ENCODE data around the gene GJA10. TPM values are rescaled to one million over a fixed set of nuclear protein-coding genes. Genes with fewer than 3 reads are reported as not detected.

The GJA10 gene
- total RNA-seq, 3 donors from 2014 or later (not counting 1 experiment from before 2014, with no cell fraction given), result not detected

DNA sequence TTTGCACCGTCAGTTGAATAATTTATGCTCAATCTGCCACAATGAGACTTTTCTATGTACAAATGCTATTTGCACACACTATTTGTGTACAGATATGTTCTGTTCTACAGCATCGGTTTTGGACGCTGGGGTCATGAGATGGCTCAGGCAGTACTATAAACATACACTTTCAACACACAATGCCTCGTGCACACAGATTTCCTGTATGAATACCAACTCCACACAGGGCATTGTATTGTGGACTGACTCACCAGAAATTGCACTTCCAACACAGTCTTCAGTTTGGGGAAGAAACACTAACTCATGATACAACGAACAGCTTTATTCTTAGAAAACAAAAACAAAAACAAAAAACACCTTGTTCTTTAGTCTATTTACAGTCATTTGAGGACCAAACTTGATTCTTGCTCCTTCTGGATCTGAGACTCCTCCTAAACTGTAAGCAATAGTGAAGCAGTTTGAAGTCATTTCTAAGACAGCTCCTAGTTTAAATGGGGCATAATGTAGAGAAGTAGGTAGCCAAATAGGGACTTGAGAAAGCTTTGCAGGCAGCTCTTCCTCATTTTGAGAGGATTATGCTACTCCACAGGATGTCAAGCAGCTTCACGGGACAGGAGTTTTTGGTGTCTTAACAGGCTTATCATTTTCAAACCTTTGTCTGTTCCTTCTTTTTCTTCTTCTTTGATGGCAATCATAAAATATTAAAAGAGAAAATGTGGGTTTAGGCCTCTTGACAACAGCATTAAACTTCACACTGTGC lies 33.7 kb downstream of the GJA10 start:
- Mint-ChIP-seq H3K27ac (no peak overlapping the region), H3K36me3 (no peaks in the 10 kb centered on the region), H3K9me3 (no peaks in the 10 kb centered on the region), H3K27me3 (ENCODE audit: low read depth in 2 of 2) (no peaks in the 10 kb centered on the region), H3K4me1 (peaks cover 24 to 25% of the 10 kb centered on the region in 2 donors), H3K4me3 (no peak overlapping the region)
- ATAC-seq (peak in 1 of 3 donors; percentile 29), DNase-seq (no peak)
- intact Hi-C loops (cut with micrococcal nuclease), result no loop called here
- WGBS (ENCODE audit: insufficient coverage), result 69% methylated on average over 6 of the region's 6 CpGs
- TF ChIP-seq, protein P1, sequence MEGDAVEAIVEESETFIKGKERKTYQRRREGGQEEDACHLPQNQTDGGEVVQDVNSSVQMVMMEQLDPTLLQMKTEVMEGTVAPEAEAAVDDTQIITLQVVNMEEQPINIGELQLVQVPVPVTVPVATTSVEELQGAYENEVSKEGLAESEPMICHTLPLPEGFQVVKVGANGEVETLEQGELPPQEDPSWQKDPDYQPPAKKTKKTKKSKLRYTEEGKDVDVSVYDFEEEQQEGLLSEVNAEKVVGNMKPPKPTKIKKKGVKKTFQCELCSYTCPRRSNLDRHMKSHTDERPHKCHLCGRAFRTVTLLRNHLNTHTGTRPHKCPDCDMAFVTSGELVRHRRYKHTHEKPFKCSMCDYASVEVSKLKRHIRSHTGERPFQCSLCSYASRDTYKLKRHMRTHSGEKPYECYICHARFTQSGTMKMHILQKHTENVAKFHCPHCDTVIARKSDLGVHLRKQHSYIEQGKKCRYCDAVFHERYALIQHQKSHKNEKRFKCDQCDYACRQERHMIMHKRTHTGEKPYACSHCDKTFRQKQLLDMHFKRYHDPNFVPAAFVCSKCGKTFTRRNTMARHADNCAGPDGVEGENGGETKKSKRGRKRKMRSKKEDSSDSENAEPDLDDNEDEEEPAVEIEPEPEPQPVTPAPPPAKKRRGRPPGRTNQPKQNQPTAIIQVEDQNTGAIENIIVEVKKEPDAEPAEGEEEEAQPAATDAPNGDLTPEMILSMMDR (IDR thresholded peaks at IDR 0.05), result no peak
- H3K27me3 ChIP-seq (ENCODE audit: control insufficient read depth, insufficient read depth, low read length), result no peaks in the 10 kb centered on the region
- H3K9me3 ChIP-seq (ENCODE audit: control insufficient read depth, insufficient read depth, low read length), result no peaks in the 10 kb centered on the region
- no peak overlapping the region for H3K27ac ChIP-seq (ENCODE audit: low read length)
- H3K4me1 ChIP-seq (ENCODE audit: control insufficient read depth, insufficient read depth, low read length), result peaks cover 4% of the 10 kb centered on the region
- no peak overlapping the region for H3K4me3 ChIP-seq (ENCODE audit: low read length)
- peaks cover 17% of the 10 kb centered on the region for H3K36me3 ChIP-seq (ENCODE audit: control insufficient read depth, insufficient read depth, low read length)

DNA sequence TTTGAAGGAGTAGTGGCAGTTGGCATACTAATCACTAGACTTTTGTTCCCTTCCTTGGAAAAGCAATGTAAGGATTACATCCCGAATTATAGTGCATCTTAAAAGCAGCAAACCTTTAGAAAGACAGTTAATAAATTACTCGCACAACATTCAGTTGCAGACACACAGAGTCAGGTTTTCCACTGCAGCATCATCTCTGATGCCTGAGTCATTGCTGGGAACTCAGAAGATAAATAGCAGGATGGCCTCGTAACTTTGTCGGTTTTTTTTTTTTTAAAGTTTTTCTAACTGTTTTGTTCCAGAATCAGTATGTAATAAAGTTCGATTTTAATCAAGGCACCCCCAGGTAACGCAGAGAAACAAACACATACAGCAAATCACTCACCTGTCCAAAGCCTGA lies 34.3 kb downstream of the GJA10 start:
- no peaks in the 10 kb centered on the region for H3K27me3 Mint-ChIP-seq (ENCODE audit: low read depth in 2 of 2)
- TF ChIP-seq, protein P1 (IDR thresholded peaks at IDR 0.05), result no peak
- 92% methylated on average over 5 of the region's 6 CpGs for WGBS (ENCODE audit: insufficient coverage)
- peaks cover 24 to 25% of the 10 kb centered on the region in 2 donors for H3K4me1 Mint-ChIP-seq
- H3K9me3 Mint-ChIP-seq, result no peaks in the 10 kb centered on the region
- no peak overlapping the region for H3K4me3 Mint-ChIP-seq
- Histone ChIP-seq H3K4me3 (ENCODE audit: low read length) (no peak overlapping the region), H3K4me1 (ENCODE audit: control insufficient read depth, insufficient read depth, low read length) (peaks cover 4% of the 10 kb centered on the region), H3K27ac (ENCODE audit: low read length) (no peak overlapping the region), H3K27me3 (ENCODE audit: control insufficient read depth, insufficient read depth, low read length) (no peaks in the 10 kb centered on the region), H3K36me3 (ENCODE audit: control insufficient read depth, insufficient read depth, low read length) (peaks cover 23% of the 10 kb centered on the region), H3K9me3 (ENCODE audit: control insufficient read depth, insufficient read depth, low read length) (no peaks in the 10 kb centered on the region)
- intact Hi-C loops (cut with micrococcal nuclease), result no loop called here
- ATAC-seq (no peak), DNase-seq (no peak)
- H3K27ac Mint-ChIP-seq, result no peak overlapping the region
- H3K36me3 Mint-ChIP-seq, result no peaks in the 10 kb centered on the region

DNA sequence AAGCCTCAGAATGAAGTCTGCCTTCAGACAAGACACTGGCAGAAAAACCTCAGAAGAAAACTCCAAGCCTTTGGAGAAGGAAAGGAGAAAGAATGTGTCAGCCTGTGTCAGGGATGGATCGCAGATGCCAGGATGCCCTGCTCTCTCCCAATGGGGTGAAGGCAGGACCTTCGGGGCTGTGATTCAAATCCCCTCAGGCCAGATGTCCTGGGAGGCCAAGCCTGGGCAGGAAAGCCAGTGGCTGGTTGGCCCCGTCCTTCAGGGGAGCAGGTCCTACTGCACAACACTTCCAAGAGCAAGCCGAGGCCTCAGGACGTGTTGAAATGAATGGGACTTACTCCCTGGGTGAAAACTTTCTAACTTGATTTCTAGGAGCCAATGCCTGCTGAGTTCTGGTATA lies 36.5 kb downstream of the GJA10 start:
- Mint-ChIP-seq H3K4me1 (peaks cover 20% of the 10 kb centered on the region in 2 donors), H3K9me3 (no peaks in the 10 kb centered on the region), H3K27ac (no peak overlapping the region), H3K27me3 (ENCODE audit: low read depth in 2 of 2) (no peaks in the 10 kb centered on the region), H3K4me3 (no peak overlapping the region), H3K36me3 (no peaks in the 10 kb centered on the region)
- Histone ChIP-seq H3K4me1 (ENCODE audit: control insufficient read depth, insufficient read depth, low read length) (no peaks in the 10 kb centered on the region), H3K36me3 (ENCODE audit: control insufficient read depth, insufficient read depth, low read length) (peaks cover 31% of the 10 kb centered on the region), H3K4me3 (ENCODE audit: low read length) (no peak overlapping the region), H3K27ac (ENCODE audit: low read length) (no peak overlapping the region), H3K9me3 (ENCODE audit: control insufficient read depth, insufficient read depth, low read length) (no peaks in the 10 kb centered on the region), H3K27me3 (ENCODE audit: control insufficient read depth, insufficient read depth, low read length) (no peaks in the 10 kb centered on the region)
- ATAC-seq (no peak), DNase-seq (no peak)
- TF ChIP-seq, protein P1 (IDR thresholded peaks at IDR 0.05), result no peak
- intact Hi-C loops (cut with micrococcal nuclease), result no loop called here
- WGBS (ENCODE audit: insufficient coverage), result 94% methylated on average over 5 of the region's 5 CpGs
